GM12878 (cell line): Measurements from ENCODE around the gene TMEM168. TPM values are rescaled to one million over a fixed set of nuclear protein-coding genes. Genes with fewer than 3 reads are reported as not detected.

Experiments
- ATAC-seq: fragments of 200-7000 bp; cut with Tn5 transposase; 3 replicates; pipeline ENCODE4 v1.9.1; 2020; ENCODE audit warnings: mild to moderate bottlenecking, moderate library complexity
- BruUV-seq: library from RNA; stranded (reverse); fragments of 400-500 nt; replicated peaks from 2 replicates; lab custom pipeline; 2021; lab: Mats Ljungman, UMichigan
- CTCF ChIA-PET: fragments of 300-600 bp; sonication (Branson Sonifier 250); formaldehyde crosslinking; extraction: SDS; loops from one replicate; lab custom pipeline; 2021; ENCODE audit warnings: inconsistent platforms; lab: Yijun Ruan, JAX
- POLR2A ChIA-PET: fragments of 350-600 bp; formaldehyde crosslinking; extraction: SDS; loops from one replicate; lab custom pipeline; 2021; ENCODE audit warnings: inconsistent platforms; lab: Charles Lee
- RAD21 ChIA-PET: fragments of 300-600 bp; sonication (Branson Sonifier 250); formaldehyde crosslinking; loops from one replicate; lab custom pipeline; 2023; ENCODE audit warnings: antibody characterized with exemption; ENCODE audit not compliant: unreplicated experiment; lab: Charles Lee
- SMC1A ChIA-PET: fragments of 300-600 bp; sonication (Branson Sonifier 250); formaldehyde crosslinking; loops from one replicate; lab custom pipeline; 2023; ENCODE audit not compliant: unreplicated experiment, uncharacterized antibody; lab: Charles Lee
- DNase-seq: peaks from one replicate; pipeline ENCODE4 v3.0.0-alpha.2; 2011; ENCODE audit warnings: low read depth, low spot score
- FAIRE-seq: peaks from 3 replicates; lab custom pipeline; 2011; peaks lifted over from hg19 to GRCh38; lab: Jason Lieb, UNC
- H2AFZ ChIP-seq: 2 replicates; pipeline ENCODE4 v1.6.0; 2011; ENCODE audit warnings: low read depth, low read length, control low read depth; ENCODE audit not compliant: control insufficient read depth
- H3K27ac ChIP-seq: 2 replicates; pipeline ENCODE4 v1.5.1; 2011; ENCODE audit warnings: control low read depth; ENCODE audit not compliant: control insufficient read depth, insufficient read depth
- H3K27me3 ChIP-seq, 2 experiments: replicated peaks in 1 of 2; 2 replicates each; pipeline versions ENCODE4 v1.6.0 to v1.6.1; 2011; ENCODE audit warnings: low read length in 1 of 2; ENCODE audit not compliant: control insufficient read depth in 2 of 2, insufficient read depth in 2 of 2
- H3K36me3 ChIP-seq, 2 experiments: 2 replicates each; pipeline ENCODE4 v1.5.1; 2011; ENCODE audit warnings: low read length in 1 of 2; ENCODE audit not compliant: control insufficient read depth in 2 of 2, insufficient read depth in 2 of 2
- H3K4me1 ChIP-seq: 2 replicates; pipeline ENCODE4 v1.6.1; 2011; ENCODE audit warnings: mild to moderate bottlenecking, low read length, moderate library complexity, mixed read lengths; ENCODE audit not compliant: control insufficient read depth, insufficient read depth
- H3K4me2 ChIP-seq: 2 replicates; pipeline ENCODE4 v1.6.0; 2011; ENCODE audit warnings: control low read depth; ENCODE audit not compliant: control insufficient read depth, insufficient read depth
- H3K4me3 ChIP-seq: fragments of 200-600 bp; sonication (generic); 2 replicates; pipeline ENCODE4 v1.5.1; 2016
- H3K79me2 ChIP-seq: 2 replicates; pipeline ENCODE4 v1.6.0; 2011; ENCODE audit warnings: low read length; ENCODE audit not compliant: control insufficient read depth, insufficient read depth
- H3K9ac ChIP-seq: 2 replicates; pipeline ENCODE4 v1.8.0; 2011; ENCODE audit warnings: low read length, control low read depth, mixed read lengths; ENCODE audit not compliant: control insufficient read depth, insufficient read depth
- H3K9me3 ChIP-seq: replicated peaks from 3 replicates; pipeline ENCODE4 v1.5.1; 2011; ENCODE audit warnings: mild to moderate bottlenecking, low read length; ENCODE audit not compliant: control insufficient read depth, insufficient read depth
- H4K20me1 ChIP-seq: 2 replicates; pipeline ENCODE4 v1.6.0; 2011; ENCODE audit not compliant: control insufficient read depth, insufficient read depth
- EP300 ChIP-seq, 2 experiments: fragments of 150-350 bp in 1 of 2; IDR thresholded peaks; 2 replicates each; pipeline ENCODE4 v1.6.1; 2011 to 2012; ENCODE audit warnings: low read depth in 2 of 2, low read length in 2 of 2, borderline replicate concordance in 1 of 2, improper control_type of control experiment in 1 of 2, inconsistent platforms in 1 of 2; ENCODE audit not compliant: control insufficient read depth in 1 of 2
- MYC ChIP-seq: IDR thresholded peaks from 2 replicates; pipeline ENCODE4 v1.6.1; 2011; ENCODE audit warnings: mild to moderate bottlenecking, low read length, moderate library complexity, inconsistent platforms; ENCODE audit not compliant: insufficient read depth, insufficient replicate concordance, insufficient read length, severe bottlenecking
- POLR2A ChIP-seq: IDR thresholded peaks from 2 replicates; pipeline ENCODE4 v1.6.1; 2011; ENCODE audit warnings: low read depth, mild to moderate bottlenecking, low read length
- SUZ12 ChIP-seq: fragments of 200-600 bp; sonication (generic); IDR thresholded peaks from one replicate; pipeline ENCODE4 v1.6.1; 2018; ENCODE audit warnings: antibody characterized with exemption, mild to moderate bottlenecking; ENCODE audit not compliant: unreplicated experiment
- TCF7 ChIP-seq: IDR thresholded peaks from 2 replicates; pipeline ENCODE4 v1.6.1; 2014; ENCODE audit warnings: antibody characterized with exemption, borderline replicate concordance
- whole genome bisulfite sequencing: methylation state at CpG from one replicate; pipeline ENCODE4 v1.1.6; 2016; ENCODE audit warnings: low lambda C conversion rate; ENCODE audit not compliant: insufficient replicate concordance, insufficient coverage; ENCODE audit errors: missing lambda C conversion rate; 5-methylcytosine and 5-hydroxymethylcytosine counted together
- in situ Hi-C: fragments of 300-500 bp; cut with MboI; formaldehyde crosslinking; loops from 9 replicates; pipeline ENCODE4 v1.14.3; 2018; ENCODE audit warnings: mixed read lengths
- intact Hi-C: fragments of 100-400 bp; cut with micrococcal nuclease; formaldehyde crosslinking; loops from one replicate; pipeline ENCODE4 v1.14.2; 2022; ENCODE audit not compliant: unreplicated experiment
- polyA plus RNA-seq, 11 experiments: library from polyadenylated mRNA; depleted of rRNA in 4 of 11; unstranded in 6 of 11; stranded (reverse) in 5 of 11; fragments of >200 nt; fragmentation: Nextera tagmentation in 4 of 11; fragmentation: Illumina TruSeq in 1 of 11; extraction: Ambion mirVana in 4 of 11; extraction: Trizol in 1 of 11; gene quantifications; 1 replicate in 1 of 11; 2 replicates in 10 of 11; pipeline versions ENCODE4 v1.2.1 to v1.2.3, GENCODE V29; 2011 to 2016; ENCODE audit warnings: inconsistent platforms in 2 of 11, missing spikeins in 2 of 11, low read depth in 1 of 11
- total RNA-seq, 4 experiments: library from RNA; depleted of rRNA in 3 of 4; stranded (reverse); fragments of >200 nt in 3 of 4; fragmentation: Illumina TruSeq in 1 of 4; extraction: Trizol in 1 of 4; gene quantifications; 2 replicates each; pipeline versions ENCODE4 v1.2.1 to v1.2.3, GENCODE V29; 2013 to 2021
- TF ChIP-seq, protein P1 (sequence below): fragments of 450-650 bp; formaldehyde crosslinking; IDR thresholded peaks from 2 replicates; pipeline ENCODE4 v1.4.0; 2022; ENCODE audit warnings: mild to moderate bottlenecking, moderate library complexity

The TMEM168 gene
- total and polyA plus RNA-seq, 10 of the 15 experiments (the other 5 are each of a cell fraction or from before 2014, with no cell fraction given), result 9.1 to 44.2 (median 19.8) TPM

DNA sequence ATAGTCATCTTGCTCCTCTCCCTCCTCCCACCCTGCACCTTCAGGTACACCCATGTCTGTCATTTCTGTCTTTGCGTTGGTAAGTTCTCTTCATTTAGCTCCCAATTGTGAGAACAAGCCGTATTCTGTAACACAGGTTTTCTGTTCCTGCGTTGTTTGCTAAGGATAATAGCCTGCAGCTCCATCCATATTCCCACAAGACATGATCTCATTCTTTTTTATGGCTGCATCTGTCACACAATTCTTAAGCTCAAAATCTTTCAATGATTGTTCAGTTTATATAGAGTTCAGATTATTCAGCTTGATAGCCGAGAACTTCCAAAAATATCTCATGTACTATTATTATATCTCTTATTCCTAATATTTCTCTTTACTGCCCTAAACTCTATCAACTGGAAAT lies 16.0 kb upstream of the TMEM168 start:
- SMC1A ChIA-PET, result interaction anchor here (1.0 to 3.0 kb wide), 3 partner anchors 8 to 60 kb away, joined by 3 to 7 read pairs (median 3); no protein-coding TSS in a partner anchor
- Histone ChIP-seq H3K4me3 (no peak overlapping the region), H3K27ac (no peak overlapping the region), H3K4me2 (no peak overlapping the region), H3K9me3 (no peaks in the 10 kb centered on the region), H3K27me3 (no peaks in the 10 kb centered on the region), H3K4me1 (no peaks in the 10 kb centered on the region), H4K20me1 (no peaks in the 10 kb centered on the region), H3K79me2 (no peaks in the 10 kb centered on the region), H2AFZ (no peak overlapping the region), H3K36me3 (no peaks in the 10 kb centered on the region)
- no peak for FAIRE-seq
- 83% methylated on average over 4 of the region's 4 CpGs for WGBS
- POLR2A ChIA-PET, result no interaction called here
- RAD21 ChIA-PET, result no interaction called here
- in situ Hi-C loops, result no loop called here
- DNase-seq, result no peak
- ATAC-seq, result no peak
- no TSS peak for BruUV-seq
- intact Hi-C loops, result no loop called here
- TF ChIP-seq EP300 (IDR thresholded peaks at IDR 0.05; ENCODE audit: borderline replicate concordance in 1 of 2, control insufficient read depth in 1 of 2, low read depth in 2 of 2, low read length in 2 of 2) (no peak), POLR2A (no peak), TCF7 (no peak), SUZ12 (no peak), MYC (no peak)
- TF ChIP-seq, protein P1, sequence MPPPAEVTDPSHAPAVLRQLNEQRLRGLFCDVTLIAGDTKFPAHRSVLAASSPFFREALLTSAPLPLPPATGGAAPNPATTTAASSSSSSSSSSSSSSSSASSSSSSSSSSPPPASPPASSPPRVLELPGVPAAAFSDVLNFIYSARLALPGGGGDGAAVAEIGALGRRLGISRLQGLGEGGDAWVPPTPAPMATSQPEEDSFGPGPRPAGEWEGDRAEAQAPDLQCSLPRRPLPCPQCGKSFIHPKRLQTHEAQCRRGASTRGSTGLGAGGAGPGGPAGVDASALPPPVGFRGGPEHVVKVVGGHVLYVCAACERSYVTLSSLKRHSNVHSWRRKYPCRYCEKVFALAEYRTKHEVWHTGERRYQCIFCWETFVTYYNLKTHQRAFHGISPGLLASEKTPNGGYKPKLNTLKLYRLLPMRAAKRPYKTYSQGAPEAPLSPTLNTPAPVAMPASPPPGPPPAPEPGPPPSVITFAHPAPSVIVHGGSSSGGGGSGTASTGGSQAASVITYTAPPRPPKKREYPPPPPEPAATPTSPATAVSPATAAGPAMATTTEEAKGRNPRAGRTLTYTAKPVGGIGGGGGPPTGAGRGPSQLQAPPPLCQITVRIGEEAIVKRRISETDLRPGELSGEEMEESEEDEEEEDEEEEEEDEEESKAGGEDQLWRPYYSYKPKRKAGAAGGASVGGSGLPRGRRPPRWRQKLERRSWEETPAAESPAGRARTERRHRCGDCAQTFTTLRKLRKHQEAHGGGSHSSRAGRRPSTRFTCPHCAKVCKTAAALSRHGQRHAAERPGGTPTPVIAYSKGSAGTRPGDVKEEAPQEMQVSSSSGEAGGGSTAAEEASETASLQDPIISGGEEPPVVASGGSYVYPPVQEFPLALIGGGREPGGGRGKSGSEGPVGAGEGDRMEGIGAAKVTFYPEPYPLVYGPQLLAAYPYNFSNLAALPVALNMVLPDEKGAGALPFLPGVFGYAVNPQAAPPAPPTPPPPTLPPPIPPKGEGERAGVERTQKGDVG (CRISPR knock-in tag), result no peak
- TF ChIP-seq, all 136 proteins: peak for 0
- CTCF ChIA-PET, result interaction anchor here (1.1 kb wide), 1 partner anchor 11 kb away, joined by 3 read pairs; no protein-coding TSS in a partner anchor
- no peak overlapping the region for H3K9ac ChIP-seq
